KG1 (cell line): ENCODE measurements around the gene DKKL1.
A peak's percentile ranks its signal among the peaks of the same experiment; 100 is the strongest.
"Not testable (repeated sequence)": the region's sequence is repeated elsewhere in the genome, so short reads cannot be mapped to it uniquely, and the experiment has no call there.

Experiments
- DNase-seq: peaks from one replicate; lab custom pipeline; 2025; lab: John Stamatoyannopoulos, UW

Gene DKKL1

DNA sequence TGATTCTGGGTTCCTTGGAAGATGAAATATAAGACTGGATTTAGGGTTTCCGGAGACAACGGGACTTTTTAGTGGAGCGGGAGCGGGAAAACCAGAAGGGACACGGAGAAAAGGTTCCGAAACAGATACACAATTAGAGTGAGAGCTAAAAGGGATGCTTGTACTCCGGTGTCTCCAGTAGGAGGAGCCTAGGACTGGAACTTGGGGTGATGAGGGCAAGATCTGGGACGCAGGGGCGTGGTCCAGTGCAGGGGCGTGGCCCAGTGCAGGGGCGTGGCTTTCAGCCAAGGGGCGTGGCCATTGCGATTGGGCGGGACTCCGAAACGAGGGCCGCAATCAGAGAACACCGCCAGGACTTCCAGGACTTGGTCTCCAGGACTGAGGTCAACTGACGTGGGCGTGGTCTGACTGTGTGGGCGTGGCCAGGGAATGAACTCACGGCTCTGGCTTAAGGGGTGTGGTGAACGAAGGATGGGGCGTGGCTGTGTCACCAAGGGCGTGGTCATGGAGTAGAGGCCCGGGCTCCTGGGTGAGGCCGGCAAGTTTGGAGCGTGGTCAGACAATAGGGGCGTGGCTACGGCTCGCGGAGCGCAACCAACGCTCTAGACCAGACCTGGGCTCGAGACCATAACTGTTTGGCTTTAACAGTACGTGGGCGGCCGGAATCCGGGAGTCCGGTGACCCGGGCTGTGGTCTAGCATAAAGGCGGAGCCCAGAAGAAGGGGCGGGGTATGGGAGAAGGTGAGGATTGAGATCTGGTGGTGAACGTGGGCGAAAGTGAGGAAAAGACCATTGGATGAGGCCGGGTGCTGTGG lies at the start of gene DKKL1:
TSS of gene DKKL1 (plus strand) at position 610 of the 815 bp plus-strand sequence. CDS start at position 732, 122 bp downstream.
- DNase-seq, result no peak

DNA sequence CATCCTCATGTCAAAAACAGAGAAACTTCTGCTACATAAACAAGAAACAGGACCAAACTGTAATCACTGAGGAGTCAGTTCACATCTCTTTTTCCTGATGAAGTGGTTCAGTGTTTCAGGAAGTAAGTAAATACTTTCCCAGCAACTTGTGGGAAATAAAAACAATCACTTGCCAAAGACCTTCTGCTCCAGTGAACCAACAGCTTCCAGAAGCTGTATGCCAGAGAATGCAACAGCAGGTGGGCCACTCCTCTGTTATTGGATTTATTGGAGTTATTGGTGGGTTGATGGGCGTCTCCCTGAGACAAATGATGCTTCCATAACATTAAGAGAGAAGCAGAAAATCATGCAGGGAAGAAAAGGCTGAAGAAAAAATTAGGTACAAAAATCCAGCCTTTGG lies 48.6 kb upstream of the DKKL1 start:
- no peak for DNase-seq

DNA sequence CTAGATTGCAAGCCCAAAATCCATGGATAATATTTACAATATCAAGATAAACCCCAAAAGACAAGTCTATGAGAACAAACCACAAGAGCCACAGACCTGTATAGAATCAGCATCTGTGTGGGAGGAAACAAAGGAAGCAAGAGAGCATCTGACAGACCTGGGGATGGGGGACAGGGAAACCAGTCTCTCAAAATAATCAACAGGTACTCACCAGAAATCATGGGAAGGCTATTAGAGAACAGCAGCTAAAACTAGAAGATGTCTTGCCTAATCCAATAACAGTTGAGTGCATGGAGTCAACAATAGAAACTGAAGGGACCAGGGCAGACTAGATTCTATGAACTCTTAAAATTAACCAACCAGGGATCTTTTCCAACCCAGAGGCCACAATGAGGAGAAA lies 47.4 kb upstream of the DKKL1 start:
- no peak for DNase-seq

DNA sequence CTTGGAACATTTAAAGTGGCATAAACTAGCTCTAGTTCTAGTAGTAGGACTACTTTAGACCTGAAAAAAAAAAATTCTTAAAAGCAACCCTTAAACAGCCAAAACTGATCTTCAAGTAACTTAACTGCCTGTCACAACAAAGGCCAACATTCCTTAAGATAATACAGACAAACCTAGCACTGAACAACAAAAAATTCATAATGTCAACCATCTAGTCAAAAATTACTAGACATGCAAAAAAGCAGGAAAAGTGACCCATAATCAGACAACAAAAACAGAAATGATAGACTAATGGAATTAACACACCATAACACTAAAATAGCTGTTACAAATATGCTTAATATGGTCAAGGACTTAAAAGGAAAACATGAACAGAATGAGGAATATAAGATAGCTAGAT lies 45.4 kb upstream of the DKKL1 start:
- DNase-seq, result no peak

DNA sequence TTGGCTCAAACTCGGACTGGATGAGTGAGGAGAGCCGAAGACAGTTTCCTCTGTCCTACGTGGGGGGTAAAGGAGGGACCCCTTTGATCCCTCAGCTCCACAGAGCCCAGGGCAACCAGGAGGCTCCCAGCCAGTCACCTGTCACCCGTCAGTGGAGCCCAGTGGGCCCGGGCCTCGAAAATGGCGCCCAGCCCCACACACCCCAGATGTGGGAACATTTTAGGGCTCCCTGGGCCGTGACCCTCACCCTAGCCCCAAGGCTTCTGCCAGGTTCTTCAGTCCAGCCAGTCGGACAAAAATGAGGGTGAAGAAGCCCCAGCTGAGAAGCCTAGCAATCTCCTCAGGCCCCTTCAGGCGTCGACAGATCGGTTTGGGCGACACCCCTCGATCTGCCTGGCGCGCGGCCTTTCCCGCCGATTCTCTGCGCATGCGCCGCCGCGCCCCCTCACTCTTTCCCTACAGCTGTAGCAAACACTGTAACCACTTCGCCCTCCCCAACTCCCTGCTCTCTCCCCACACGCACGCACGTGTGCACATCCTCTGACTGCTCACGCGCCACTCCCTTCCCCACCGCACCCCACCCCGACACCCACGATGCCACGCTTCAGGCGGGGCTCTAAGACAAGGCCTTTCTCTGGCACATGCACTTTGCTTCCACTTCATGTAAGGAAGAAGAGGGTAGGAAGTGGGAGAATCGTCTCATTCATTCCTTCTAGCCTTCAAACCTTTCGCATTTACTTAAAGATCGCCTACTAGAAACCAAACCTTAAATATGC lies 38.7 kb upstream of the DKKL1 start, which contains the start of gene SLC6A16:
TSS of gene SLC6A16 (minus strand) at position 391 of the 776 bp plus-strand sequence. CDS start 13,844 bp downstream, outside the sequence.
- DNase-seq, result no peak

DNA sequence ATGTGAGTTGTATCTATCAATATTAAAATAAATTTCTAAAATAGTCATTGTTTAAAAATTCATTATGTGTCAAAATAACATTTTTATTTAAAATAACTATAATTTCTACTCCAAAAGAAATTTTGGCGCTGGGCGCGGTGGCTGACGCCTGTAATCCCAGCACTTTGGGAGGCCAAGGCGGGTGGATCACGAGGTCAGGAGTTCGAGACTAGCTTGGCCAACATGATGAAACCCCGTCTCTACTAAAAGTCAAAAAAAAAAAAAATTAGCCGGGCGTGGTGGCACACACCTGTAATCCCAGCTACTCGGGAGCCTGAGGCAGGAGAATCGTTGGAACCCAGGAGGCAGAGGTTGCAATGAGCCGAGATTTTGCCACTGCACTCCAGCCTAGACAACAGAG lies 37.9 kb upstream of the DKKL1 start:
- DNase-seq, result not testable (repeated sequence)

DNA sequence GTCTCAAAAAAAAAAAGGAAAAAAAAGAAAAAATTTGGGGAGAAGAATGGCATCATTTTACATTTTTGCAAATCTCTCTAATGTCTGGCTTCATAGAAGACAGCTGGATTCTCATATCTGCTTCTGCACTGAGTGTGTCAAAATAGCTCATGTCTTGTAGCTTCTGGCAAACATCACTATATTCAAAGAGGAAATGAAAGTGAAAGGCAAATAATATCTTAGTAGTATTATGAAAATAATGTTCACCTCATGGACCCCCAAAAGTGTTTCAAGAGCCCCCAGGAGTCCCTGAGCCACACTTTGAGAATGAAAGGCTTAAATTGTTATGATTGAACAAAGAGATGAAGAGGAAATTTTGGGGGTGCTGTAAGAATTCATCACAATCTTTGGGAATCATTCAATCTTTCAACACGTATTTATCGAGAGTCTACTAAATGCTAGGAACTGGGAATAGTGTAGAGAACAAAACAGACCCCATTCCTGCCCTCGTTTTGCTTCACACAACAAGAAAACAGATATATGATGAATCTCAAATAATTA lies 37.4 kb upstream of the DKKL1 start:
- no peak for DNase-seq

DNA sequence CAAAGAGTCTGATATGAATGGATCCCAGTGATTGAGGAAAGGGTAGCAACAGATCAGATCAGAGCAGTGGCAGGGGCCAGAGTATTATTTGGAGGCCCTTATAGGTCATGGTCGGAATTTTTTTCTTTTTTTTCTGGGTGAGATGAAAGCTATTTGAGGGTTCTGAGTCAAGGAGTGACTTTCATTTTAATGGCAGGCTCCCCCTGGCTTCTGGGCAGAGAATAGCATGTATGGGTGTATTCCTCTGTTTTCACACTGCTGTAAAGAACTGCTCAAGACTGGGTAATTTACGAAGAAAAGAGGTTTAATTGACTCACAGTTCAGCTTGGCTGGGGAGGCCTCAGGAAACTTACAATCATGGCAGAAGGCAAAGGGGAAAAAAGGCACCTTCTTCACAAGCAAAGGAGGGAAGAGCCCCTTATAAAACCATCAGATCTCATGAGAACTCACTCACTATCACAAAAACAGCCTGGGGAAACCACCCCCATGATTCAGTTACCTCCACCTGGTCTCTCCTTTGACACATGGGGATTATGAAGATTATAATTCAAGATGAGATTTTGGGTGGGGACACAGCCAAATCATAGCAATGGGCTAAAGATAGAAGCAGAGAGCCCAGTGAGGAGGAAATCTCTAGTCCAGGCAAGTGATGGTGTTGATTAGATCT lies 35.7 kb upstream of the DKKL1 start:
- DNase-seq, result peak; percentile 24

DNA sequence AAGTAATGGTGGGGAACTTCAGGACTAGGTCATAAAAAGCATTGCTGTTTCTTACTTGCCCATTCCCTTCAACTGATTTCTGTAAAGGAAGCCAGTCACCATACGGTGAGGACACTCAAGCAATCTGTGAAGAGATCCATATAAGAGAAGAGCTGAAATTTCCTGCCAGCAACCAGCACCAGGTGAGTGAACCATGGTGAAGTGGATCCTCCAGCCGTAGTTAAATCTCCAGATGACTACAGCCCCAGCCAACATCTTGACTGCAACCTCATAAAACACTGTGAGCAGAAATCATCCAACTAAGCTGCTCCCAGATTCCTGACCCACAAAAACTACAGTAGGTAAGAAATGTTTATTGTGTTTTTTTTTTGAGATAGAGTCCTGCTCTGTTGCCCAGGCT lies 34.9 kb upstream of the DKKL1 start:
- no peak for DNase-seq

DNA sequence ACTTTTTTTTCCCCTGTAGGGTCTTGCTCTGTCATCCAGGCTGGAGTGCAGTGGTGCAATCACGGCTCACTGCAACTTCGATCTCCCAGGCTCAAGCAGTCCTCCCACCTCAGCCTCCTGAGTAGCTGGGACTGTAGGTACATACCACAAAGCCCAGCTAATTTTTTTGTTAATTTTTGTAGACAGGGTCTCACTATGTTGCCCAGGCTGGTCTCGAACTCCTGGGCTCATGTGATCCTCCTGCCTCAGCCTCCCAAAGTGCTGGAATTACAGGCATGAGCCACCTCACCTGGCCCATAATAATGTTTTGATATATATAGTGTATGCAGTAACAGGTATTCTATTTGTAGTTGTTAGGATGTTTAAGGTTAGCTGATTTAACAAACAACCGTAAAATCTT lies 32.5 kb upstream of the DKKL1 start:
- DNase-seq, result not testable (repeated sequence)

DNA sequence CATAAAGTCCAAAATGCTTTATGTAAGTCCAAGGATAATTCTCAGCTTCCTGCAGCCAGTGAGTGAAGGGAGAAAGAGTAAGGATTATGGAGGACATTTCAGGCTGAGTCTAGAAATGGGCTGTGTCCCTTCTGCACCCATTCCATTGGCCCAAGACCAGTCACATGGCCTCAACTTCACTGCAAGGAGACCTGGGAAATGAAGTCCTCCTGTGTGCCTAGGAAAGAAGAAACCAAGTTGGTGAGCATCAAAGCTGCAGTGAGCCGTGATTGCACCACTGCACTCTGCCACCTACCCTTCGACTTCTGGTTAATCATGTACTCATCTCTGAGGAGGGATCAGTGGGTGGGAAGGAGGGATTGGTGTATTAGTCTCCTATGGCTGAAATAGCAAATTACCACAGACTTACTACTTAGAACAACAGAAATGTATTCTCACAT lies 32.0 kb upstream of the DKKL1 start:
- DNase-seq, result peak; percentile 24

DNA sequence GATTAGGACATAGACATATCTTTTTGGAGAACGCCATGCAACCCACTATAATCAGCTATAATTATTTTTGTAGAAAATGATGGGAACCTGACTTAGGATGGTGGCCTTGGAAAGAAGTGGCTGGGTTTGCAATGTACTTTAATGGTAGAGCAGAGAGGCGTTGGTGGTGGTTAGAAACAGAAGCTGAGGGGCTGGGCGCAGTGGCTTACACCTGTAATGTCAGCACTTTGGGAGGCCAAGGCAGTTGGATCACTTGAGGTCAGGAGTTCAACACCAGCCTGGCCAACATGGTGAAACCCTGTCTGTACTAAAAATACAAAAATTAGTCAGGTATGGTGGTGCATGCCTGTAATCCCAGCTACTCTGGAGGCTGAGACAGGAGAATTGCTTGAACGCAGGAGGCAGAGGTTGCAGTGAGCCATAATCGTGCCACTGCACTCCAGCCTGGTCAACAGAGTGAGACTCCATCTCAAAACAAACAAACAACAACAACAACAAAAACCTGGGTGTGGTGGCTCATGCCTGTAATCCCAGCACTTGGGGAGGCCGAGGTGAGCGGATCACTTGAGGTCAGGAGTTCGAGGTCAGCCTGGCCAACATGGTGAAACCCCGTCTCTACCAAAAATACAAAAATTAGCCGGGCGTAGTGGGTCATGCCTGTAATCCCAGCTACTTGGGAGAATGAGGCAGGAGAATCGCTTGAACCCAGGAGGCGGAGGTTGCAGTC lies 30.8 kb upstream of the DKKL1 start:
- not testable (repeated sequence) for DNase-seq

DNA sequence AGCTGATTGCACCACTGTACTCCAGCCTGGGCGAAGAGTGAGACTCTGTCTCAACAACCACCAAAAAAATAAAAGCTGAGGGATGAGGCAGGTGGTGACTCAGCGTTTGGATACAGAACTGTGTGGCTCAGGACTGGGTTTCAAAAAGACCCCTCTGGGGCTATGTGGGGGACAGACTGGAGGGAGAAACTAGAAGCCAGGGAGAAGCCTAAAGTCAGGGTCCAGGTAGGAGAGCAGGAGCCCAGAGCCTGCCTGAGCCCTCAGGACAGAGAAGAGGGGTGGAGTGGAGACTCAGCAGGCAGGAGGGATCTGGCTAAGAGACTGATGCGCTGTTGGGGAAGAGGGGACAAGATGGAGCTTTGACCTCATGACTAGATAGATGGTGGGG lies 30.3 kb upstream of the DKKL1 start:
- DNase-seq, result no peak

DNA sequence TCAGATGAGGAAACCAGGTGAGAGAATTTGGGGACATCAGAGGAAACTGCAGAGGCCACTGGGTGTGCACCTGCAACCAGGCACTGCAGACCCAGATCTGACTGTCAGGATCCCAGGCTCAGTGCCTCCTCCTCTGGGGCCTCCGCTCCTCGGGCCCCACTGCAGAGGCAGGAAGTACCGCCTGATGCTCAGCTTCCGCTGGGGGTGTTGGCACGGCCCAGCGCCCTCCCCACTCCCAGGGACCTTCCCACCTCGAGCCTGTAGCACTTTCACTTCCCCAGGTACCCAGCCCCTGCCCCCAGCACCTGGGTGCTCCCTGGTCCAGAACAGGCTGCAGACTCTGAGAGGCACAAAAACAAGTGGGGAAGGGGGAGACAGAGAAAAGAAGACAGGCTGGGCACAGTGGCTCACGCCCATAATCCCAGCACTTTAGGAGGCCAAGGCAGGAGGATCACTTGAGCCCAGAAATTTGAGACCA lies 29.8 kb upstream of the DKKL1 start:
- DNase-seq, result peak; percentile 26

DNA sequence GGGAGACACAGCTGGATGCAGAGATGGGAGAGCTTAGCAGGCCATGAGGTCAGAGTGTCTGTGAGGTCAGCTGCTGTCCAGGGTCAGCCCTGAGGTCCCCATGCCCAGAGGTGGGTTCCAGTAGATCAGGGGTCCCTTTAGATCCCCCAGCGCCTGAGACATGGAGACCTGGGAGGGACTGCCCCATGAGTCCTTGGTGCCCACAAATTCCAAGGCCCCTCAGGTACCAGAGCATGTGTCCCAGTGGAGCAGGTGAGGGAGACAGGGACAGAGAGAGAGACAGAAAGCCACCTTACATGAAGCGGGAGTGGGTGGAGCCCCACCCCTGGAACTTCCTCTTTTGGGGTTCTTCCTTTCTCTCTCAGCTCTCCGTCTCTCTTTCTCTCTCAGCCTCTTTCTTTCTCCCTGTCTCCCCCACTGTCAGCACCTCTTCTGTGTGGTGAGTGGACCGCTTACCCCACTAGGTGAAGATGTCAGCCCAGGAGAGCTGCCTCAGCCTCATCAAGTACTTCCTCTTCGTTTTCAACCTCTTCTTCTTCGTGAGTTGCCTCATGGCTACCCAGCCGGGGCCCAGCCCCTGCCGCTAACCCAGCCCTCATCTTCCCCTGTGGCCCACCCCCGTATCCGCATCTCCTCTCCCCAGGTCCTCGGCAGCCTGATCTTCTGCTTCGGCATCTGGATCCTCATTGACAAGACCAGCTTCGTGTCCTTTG lies 28.4 kb upstream of the DKKL1 start, which contains the start of gene CD37:
TSS of gene CD37 (plus strand) at position 336 of the 713 bp plus-strand sequence. CDS start at position 471, 135 bp downstream.
- peak; percentile 65 for DNase-seq

DNA sequence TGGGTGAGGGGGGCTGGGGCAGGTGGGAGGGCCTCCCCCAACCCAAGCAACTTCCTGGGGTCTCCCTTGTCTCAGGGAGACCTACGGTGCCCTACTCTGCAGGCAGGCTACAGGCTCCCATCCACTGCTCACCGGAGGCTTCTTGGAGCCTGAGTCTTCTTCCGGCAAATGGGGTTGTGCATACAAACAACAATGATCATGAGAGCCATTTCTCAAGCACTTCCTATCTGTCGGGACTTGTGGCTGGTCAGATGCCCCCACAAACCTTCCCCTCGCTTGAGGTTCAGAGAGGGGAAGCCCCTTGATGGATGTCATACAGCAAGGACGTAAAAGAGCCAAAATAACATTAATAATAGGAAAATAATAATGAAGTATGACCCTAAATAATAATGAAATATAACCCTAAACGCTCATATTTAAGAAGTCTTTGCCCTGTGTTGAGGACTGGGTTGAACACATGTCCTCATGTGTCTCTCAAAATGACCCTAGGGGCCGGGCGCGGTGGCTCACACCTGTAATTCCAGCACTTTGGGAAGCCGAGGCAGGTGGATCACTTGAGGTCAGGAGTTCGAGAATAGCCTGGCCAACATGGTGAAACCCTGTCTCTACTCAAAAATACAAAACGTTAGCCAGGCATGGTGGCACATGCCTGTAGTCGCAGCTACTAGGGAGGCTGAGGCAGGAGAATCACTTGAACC lies 27.7 kb upstream of the DKKL1 start:
- peak; percentile 40 for DNase-seq

DNA sequence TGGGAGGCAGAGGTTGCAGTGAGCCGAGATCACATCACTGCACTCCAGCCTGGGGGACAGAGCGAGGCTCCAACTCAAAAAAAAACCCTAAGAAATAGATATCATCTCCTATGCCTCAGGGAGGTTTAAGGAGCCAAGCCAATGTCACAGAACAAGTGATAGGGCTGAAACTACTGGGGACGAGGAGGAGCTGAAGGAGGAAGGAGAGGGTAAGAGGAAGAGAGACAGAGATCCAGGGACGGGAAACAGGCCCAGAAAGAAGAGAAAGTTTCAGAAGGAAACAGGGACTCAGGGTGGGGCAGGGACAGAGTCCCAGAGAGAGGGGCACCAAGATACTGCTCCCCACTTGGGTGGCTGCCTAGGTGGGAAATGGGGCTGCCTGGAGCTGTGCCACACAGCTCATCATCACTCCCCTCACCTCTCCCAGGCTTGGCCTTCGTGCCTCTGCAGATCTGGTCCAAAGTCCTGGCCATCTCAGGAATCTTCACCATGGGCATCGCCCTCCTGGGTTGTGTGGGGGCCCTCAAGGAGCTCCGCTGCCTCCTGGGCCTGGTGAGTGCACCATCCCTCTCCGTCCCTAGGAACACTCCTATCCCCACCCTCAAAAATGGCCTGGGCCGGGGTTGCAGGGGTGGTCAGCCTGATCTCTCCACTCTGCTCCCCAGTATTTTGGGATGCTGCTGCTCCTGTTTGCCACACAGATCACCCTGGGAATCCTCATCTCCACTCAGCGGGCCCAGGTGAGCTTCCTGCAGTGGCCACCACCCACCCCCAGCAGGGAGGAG lies 27.0 kb upstream of the DKKL1 start:
- DNase-seq, result no peak

DNA sequence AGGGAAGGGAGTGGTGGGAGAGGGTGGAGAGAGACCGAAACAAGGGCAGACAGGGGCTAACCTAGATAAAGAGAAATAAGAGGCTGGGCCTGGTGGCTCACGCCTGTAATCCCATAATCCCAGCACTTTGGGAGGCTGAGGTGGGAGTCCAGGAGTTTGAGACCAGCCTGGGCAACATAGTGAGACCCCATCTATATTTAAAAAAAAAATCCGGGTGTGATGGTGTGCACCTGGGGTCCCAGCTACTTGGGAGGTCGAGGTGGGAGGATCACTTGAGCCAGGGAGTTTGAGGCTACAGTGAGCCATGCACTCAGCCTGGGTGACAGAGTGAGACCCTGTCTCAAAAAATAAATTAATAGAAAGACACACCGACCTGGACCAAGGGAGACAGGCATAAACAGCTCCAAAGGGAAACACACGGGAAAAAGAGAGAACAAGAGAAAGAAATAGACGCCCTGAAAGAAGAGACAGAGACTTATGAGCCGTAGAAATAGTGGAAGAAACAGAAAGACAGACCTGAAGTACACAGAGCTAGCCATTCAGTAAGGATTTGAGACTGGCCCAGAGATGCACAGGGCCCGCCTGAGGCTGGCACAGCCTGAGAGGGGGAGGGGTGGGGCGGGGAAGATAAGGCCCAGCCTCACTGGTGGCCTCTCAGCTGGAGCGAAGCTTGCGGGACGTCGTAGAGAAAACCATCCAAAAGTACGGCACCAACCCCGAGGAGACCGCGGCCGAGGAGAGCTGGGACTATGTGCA lies 26.2 kb upstream of the DKKL1 start:
- DNase-seq, result no peak
